Fibroblast of skin of scalp (primary cell): ENCODE results near the gene RASGEF1B.

Source experiments
- DNase-seq: peaks from one replicate; pipeline ENCODE4 v3.0.0-alpha.2; 2013

Gene RASGEF1B

GRCh38 chr4:81392164-81392563 is 79.5 kb downstream of the RASGEF1B start:
- no peak for DNase-seq

- DNase-seq: no peak
These were observed 82.0 kb downstream of the RASGEF1B start for GRCh38 chr4:81389720-81390119.

- DNase-seq: no peak
These were observed 91.3 kb downstream of the RASGEF1B start for GRCh38 chr4:81380437-81380836.

DNA sequence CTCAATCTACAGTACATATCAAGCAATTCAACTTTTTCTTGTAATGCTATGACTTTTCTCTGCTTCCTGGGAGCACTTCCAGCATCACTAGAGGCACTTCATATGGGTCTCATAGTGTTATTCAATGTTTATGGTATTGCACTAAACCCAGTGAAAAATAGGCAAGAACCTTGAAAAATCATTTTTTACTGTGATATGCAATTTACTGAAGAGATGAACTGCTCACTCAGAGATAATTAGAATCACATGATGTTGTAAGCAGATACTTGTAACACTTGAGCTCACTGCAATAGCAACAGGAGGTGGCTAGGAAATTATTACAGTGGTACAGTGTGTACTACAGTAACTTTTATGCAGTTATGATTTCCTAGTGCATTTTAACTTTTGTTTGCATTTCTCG is 93.3 kb downstream of the RASGEF1B start:
- DNase-seq: no peak

DNA sequence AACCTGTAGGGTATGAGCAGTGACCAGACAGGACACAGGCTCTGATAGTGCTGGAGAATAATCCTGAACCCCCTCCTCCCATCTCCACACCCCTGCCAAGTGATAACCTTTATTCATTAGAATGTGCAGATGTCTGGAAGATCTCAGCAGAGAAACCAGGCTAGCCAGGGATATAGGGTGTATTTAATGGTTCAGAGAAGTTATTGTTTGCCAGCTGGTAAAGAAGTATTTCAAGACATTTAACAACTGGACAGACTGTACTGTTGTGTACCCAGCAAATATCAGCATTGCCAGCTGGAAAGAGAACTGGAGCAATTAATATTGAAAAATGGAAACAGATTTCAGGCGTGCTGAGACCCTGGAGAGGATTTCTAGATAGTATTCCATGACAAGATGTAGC is 94.5 kb downstream of the RASGEF1B start:
- no peak for DNase-seq

DNA sequence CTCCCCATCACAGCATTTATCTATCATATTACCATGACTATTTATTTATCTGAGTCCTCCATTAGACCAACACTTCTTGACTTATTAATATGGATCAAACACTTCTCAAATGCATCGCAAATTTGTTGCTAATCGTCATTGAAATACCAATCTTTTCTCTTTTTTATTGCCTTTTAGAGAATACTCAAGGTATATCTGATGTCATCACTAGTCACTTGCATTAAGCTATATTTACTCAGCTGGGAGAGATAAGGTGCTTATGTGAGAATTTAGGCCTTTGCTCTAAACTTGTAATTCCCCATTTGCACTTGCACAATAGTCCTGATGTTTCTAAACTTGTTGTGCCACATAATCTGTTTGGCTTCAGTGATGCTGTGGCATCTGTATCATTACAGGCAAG is 95.0 kb downstream of the RASGEF1B start:
- DNase-seq: no peak
